WTC11 (cell line): ENCODE measurements around the gene TLK1. TPM values are rescaled to one million over a fixed set of nuclear protein-coding genes. Genes with fewer than 3 reads are reported as not detected.

ENCODE experiments used
- ATAC-seq: fragments of 200-7000 bp; cut with Tn5 transposase; 2 replicates; pipeline ENCODE4 v1.10.0; 2021; ENCODE audit warnings: mild to moderate bottlenecking, moderate library complexity
- CTCF ChIA-PET: fragments of 300-600 bp; sonication (Branson Sonifier 250); formaldehyde crosslinking; loops from one replicate; lab custom pipeline; 2021; ENCODE audit warnings: antibody characterized with exemption; lab: Charles Lee
- POLR2A ChIA-PET: fragments of 350-600 bp; sonication (Branson Sonifier 250); formaldehyde crosslinking; loops from one replicate; lab custom pipeline; 2021; ENCODE audit warnings: antibody characterized with exemption; lab: Charles Lee
- DNase-seq: peaks from one replicate; pipeline ENCODE4 v3.0.0; 2021; ENCODE audit warnings: low spot score
- H3K27ac Mint-ChIP-seq: 2 replicates; pipeline ENCODE4 v1.8.0; 2021; ENCODE audit warnings: mixed read lengths
- H3K27me3 Mint-ChIP-seq: 2 replicates; pipeline ENCODE4 v1.8.0; 2021; ENCODE audit warnings: low read depth, mild to moderate bottlenecking, moderate library complexity, mixed read lengths
- H3K36me3 Mint-ChIP-seq: 2 replicates; pipeline ENCODE4 v1.8.0; 2021; ENCODE audit warnings: mixed read lengths
- H3K4me1 Mint-ChIP-seq: 2 replicates; pipeline ENCODE4 v1.8.0; 2022; ENCODE audit warnings: mixed read lengths
- H3K4me3 Mint-ChIP-seq: 2 replicates; pipeline ENCODE4 v1.8.0; 2021; ENCODE audit warnings: mild to moderate bottlenecking, moderate library complexity, mixed read lengths
- H3K9me3 Mint-ChIP-seq: 2 replicates; pipeline ENCODE4 v1.8.0; 2021; ENCODE audit warnings: mixed read lengths
- CREB1 ChIP-seq: sonication (generic); formaldehyde crosslinking; IDR thresholded peaks from 2 replicates; pipeline ENCODE4 v1.8.0; 2023; ENCODE audit warnings: mild to moderate bottlenecking, missing genetic modification reagents
- CREM ChIP-seq: sonication (generic); formaldehyde crosslinking; IDR thresholded peaks from 2 replicates; pipeline ENCODE4 v1.8.1; 2022; ENCODE audit warnings: mild to moderate bottlenecking, missing genetic modification reagents, moderate library complexity
- CTCF ChIP-seq: fragments of 200-600 bp; IDR thresholded peaks from 2 replicates; pipeline ENCODE4 v1.8.0; 2022; ENCODE audit warnings: antibody characterized with exemption
- ELF4 ChIP-seq: sonication (generic); formaldehyde crosslinking; IDR thresholded peaks from 2 replicates; pipeline ENCODE4 v1.8.1; 2022; ENCODE audit warnings: low read depth, mild to moderate bottlenecking, moderate library complexity, missing genetic modification reagents
- ERG ChIP-seq: fragments of 250-450 bp; sonication (Bioruptor Pico); IDR thresholded peaks from 2 replicates; pipeline ENCODE4 v1.8.0; 2021; ENCODE audit warnings: mild to moderate bottlenecking
- ESRRA ChIP-seq: sonication (generic); formaldehyde crosslinking; IDR thresholded peaks from 2 replicates; pipeline ENCODE4 v1.8.1; 2022; ENCODE audit warnings: mild to moderate bottlenecking, missing genetic modification reagents, borderline replicate concordance
- FOXK1 ChIP-seq: sonication (generic); formaldehyde crosslinking; IDR thresholded peaks from 2 replicates; pipeline ENCODE4 v1.8.0; 2022; ENCODE audit warnings: mild to moderate bottlenecking, moderate library complexity, missing genetic modification reagents
- KAT7 ChIP-seq: sonication (generic); formaldehyde crosslinking; IDR thresholded peaks from 2 replicates; pipeline ENCODE4 v1.8.1; 2023; ENCODE audit warnings: missing genetic modification reagents, mild to moderate bottlenecking, borderline replicate concordance
- MAX ChIP-seq: sonication (generic); formaldehyde crosslinking; IDR thresholded peaks from 2 replicates; pipeline ENCODE4 v1.8.0; 2022; ENCODE audit warnings: mild to moderate bottlenecking, missing genetic modification reagents
- MYBL2 ChIP-seq: sonication (generic); formaldehyde crosslinking; IDR thresholded peaks from 2 replicates; pipeline ENCODE4 v1.8.1; 2023; ENCODE audit warnings: mild to moderate bottlenecking, moderate library complexity, missing genetic modification reagents
- NR2C2 ChIP-seq: sonication (generic); formaldehyde crosslinking; IDR thresholded peaks from 2 replicates; pipeline ENCODE4 v1.8.0; 2022; ENCODE audit warnings: mild to moderate bottlenecking, missing genetic modification reagents
- NR3C1 ChIP-seq: sonication (generic); formaldehyde crosslinking; conservative IDR thresholded peaks from 2 replicates; pipeline ENCODE4 v1.8.1; 2023; ENCODE audit warnings: low read depth, mild to moderate bottlenecking, missing genetic modification reagents
- OVOL2 ChIP-seq: fragments of 250-450 bp; sonication (Bioruptor Pico); IDR thresholded peaks from 2 replicates; pipeline ENCODE4 v1.9.0; 2021; ENCODE audit warnings: mild to moderate bottlenecking, borderline replicate concordance
- TCF7 ChIP-seq: sonication (generic); formaldehyde crosslinking; IDR thresholded peaks from 2 replicates; pipeline ENCODE4 v1.8.0; 2022; ENCODE audit warnings: mild to moderate bottlenecking, low read depth, missing genetic modification reagents, moderate library complexity
- ZBTB43 ChIP-seq: sonication (generic); formaldehyde crosslinking; IDR thresholded peaks from 2 replicates; pipeline ENCODE4 v1.8.1; 2023; ENCODE audit warnings: mild to moderate bottlenecking, missing genetic modification reagents
- ZNF512 ChIP-seq: sonication (generic); formaldehyde crosslinking; IDR thresholded peaks from 2 replicates; pipeline ENCODE4 v1.8.1; 2022; ENCODE audit warnings: missing genetic modification reagents, borderline replicate concordance
- total RNA-seq: library from RNA; stranded (reverse); gene quantifications from 3 replicates; pipeline ENCODE4 v1.2.3, GENCODE V29; 2021

Gene TLK1
- total RNA-seq, 1 experiment from 2014 or later = 91.1 TPM

- no peak for TF ChIP-seq CTCF
- TF ChIP-seq CREM = no peak
- TF ChIP-seq NR3C1 = no peak
- no peak for TF ChIP-seq CREB1 (CRISPR knock-in tag)
- TF ChIP-seq OVOL2 = no peak
- TF ChIP-seq MAX = no peak
- no peak for TF ChIP-seq ERG (CRISPR knock-in tag)
These were observed 206.8 kb downstream of the TLK1 start (continued) for GRCh38 chr2:170953941-170954340.

GRCh38 chr2:170950221-170950761, 210.4 kb downstream of the TLK1 start:
- no peaks in the 10 kb centered on the region for H3K4me1 Mint-ChIP-seq
- TF ChIP-seq MYBL2 (CRISPR knock-in tag) (no peak), ERG (CRISPR knock-in tag) (no peak), NR2C2 (no peak), ZNF512 (CRISPR knock-in tag) (no peak), KAT7 (CRISPR knock-in tag) (no peak), ELF4 (no peak), ZBTB43 (no peak), ESRRA (CRISPR knock-in tag) (no peak), CTCF (no peak), TCF7 (CRISPR knock-in tag) (no peak), FOXK1 (CRISPR knock-in tag) (no peak)
- H3K9me3 Mint-ChIP-seq = no peaks in the 10 kb centered on the region
- no peaks in the 10 kb centered on the region for H3K27me3 Mint-ChIP-seq
- H3K4me3 Mint-ChIP-seq = no peak overlapping the region
- CTCF ChIA-PET = no interaction called here
- POLR2A ChIA-PET = no interaction called here
- ATAC-seq = no peak
- DNase-seq = no peak
- H3K36me3 Mint-ChIP-seq = peaks cover 55% of the 10 kb centered on the region
- no peak overlapping the region for H3K27ac Mint-ChIP-seq
